Stimulated activated CD4-positive, alpha-beta T cell treated with anti-CD3 and anti-CD28 coated beads, TNF-alpha, amount 100 ng/mL, for 1 hour (primary cell): ENCODE results near the gene COL23A1.
"Not testable (repeated sequence)": the region's sequence is repeated elsewhere in the genome, so short reads cannot be mapped to it uniquely, and the experiment has no call there.

Experiments
- DNase-seq, 3 donors: peaks; one replicate each; pipeline ENCODE4 v3.0.0-alpha.2; 2020; ENCODE audit warnings: low read depth in 3 of 3, low spot score in 1 of 3

COL23A1 gene

DNA sequence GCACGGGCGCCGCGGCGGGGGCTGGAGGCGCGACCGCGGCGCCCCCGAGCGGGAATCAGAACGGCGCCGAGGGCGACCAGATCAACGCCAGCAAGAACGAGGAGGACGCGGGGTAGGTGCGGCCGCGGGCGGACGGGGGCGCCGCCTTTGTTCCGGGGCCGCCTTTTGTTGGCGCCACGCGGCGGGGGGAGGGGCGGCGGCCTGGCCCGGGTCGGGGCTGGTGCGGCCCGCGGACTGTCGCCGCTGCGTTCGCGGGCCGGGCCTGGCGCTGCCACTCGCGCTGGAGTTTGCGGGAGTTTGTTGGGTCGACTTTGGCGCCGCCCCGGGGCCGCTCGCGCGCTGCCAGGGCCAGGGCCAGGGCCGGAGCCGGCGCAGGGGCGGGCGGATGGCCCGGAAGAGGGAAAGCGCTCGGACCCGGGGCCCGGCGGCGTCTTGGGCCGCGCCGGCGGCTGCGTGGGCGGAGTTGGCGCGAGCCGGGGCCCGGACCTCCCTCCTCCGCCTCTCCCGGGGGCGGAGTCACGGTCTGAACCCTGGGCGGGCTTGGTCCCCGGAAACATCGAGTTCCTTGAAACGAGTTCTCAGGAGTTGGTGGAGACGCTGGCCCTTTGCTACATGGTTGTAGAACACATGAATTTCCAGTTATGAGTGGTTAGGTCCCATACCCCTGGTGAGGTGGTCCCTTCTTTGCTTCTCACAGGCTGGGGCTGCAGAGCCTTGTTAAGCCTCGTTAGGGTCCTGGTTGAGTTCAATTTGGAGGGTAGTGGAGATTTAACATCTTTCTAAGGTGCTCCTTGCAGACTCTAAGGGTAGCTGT is 385.1 kb downstream of the COL23A1 start:
- DNase-seq, result peak; percentile 35 to 58 (median 38)

DNA sequence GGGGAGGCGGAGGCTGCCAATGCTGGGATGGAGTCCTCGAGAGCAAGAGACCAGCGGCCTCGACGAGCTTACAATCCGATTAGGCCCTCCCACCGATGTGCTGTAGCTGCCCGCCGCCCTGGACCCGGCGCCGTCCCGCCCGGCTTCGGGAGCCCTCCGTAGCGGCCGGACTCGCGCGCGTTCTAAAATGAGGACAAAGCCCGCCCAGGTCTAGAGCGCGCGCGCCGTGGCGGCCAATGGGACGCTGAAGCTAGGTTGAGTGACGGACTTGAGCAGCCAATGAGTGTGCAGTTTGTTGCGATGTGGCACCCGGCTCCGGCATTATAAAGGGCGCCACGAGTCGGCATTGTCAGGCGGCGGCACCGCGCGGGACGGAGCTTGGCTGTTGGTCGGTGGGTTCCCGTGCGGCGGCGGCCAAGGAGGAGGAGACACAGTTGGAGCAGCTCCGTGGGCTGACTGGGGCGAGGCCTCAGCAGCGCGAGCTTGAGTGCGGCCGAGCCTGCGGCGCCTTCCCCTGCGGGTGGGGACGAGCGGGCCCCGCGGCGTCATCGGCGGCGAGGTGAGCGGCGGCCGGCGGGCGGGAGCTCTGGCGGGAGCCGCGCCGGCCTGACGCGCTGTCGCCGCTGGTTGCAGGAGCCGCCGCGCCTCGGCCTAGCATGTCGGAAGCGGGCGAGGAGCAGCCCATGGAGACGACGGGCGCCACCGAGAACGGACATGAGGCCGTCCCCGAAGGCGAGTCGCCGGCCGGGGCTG is 385.8 kb downstream of the COL23A1 start, which contains the start of gene HNRNPAB:
Gene HNRNPAB (plus strand): TSS at position 352 of the 753 bp plus-strand sequence. CDS start 305 bp downstream, at position 657.
- DNase-seq, result peak; percentile 91 to 97 (median 95)

DNA sequence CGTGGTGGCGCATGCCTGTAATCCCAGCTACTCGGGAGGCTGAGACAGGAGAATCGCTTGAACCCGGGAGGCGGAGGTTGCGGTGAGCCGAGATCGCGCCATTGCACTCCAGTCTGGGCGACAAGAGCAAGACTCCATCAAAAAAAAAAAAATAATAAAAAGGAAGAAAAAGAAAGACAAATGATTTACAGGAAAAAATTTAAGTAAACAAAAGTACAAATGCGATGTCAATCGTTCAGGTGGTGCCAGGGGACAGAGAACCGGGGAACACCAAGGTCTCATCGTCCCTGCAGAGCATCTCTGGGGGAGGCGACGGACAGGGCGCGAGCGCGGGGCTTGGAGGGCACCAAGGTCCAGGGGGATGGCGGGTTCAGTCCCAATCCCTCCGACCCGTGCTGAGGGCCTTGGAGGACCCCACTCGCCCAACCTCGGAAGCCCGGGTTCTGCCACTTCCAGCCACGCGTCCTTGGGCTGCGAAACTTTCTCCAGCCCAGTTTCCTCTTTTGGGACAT is 386.5 kb downstream of the COL23A1 start:
- no peak for DNase-seq

DNA sequence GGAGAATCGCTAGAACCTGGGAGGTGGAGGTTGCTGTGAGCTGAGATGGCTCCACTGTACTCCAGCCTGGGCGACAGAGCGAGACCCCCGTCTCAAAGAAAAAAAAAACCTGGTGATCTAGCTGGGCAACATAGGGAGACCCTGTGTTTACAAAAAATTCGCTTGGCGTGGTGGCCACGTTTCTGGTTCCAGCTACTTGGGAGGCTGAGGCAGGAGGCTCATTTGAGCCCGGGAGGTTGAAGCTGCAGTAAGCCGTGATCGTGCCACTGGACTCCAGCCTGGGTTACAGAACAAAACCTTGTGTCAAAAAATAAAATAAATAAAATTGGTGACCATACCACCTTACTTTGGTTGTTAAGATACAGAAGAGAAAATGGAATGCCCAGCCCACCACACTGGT is 387.7 kb downstream of the COL23A1 start:
- no peak for DNase-seq

DNA sequence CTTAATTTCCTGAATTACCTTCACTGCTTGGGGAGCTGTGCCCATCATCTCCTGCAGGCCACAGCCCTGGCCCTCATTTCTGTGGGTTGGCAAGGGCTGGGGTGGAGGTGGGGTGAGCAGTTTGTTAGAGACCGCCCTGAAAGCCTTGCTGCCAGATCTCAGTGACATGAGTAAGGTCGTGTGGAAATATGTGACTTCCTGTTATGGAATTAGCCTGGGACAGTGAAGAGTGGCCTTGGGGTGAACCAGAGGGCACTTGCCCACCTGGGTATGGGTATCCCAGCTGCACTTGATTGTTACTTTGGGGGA is 388.3 kb downstream of the COL23A1 start:
- DNase-seq, result no peak

- DNase-seq, result no peak
These were observed 388.8 kb downstream of the COL23A1 start for GRCh38 chr5:178201221-178201926.

- no peak for DNase-seq
These were observed 390.4 kb downstream of the COL23A1 start for GRCh38 chr5:178199581-178200434.

DNA sequence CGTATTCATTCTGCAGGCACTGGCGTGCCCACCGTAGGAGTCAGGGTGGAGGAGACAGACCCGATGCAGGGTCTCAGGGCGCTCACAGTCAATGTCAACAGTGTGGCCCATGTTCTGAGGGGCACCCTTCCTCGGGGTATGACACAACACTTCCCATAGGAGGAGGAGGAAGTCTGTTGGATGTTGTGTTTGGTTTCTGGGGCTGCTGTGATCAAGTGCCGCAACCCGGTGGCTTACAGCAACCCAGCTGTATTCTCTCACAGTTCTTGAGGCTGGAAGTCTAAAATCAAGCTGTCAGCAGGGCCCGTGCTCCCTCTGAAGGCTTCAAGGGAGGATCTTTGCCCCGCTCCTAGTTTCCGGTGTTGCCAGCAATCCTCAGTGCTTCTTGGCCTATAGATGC is 391.5 kb downstream of the COL23A1 start:
- DNase-seq, result no peak

DNA sequence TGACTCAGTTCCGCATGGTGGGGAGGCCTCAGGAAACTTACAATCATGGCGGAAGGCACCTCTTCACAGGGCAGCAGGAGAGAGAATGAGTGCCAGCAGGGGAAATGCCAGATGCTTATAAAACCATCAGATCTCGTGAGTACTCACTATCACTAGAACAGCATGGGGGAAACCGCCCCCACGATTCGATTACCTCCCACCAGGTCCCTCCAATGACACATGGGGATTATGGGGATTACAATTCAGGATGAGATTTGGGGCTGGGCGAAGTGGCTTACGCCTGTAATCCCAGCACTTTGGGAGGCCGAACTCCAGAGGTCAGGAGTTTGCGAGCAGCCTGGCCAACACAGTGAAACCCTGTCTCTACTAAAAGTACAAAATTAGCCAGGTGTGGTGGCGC is 392.0 kb downstream of the COL23A1 start:
- DNase-seq, result not testable (repeated sequence)

- no peak for DNase-seq
These were observed 393.2 kb downstream of the COL23A1 start for GRCh38 chr5:178196986-178197385.

DNA sequence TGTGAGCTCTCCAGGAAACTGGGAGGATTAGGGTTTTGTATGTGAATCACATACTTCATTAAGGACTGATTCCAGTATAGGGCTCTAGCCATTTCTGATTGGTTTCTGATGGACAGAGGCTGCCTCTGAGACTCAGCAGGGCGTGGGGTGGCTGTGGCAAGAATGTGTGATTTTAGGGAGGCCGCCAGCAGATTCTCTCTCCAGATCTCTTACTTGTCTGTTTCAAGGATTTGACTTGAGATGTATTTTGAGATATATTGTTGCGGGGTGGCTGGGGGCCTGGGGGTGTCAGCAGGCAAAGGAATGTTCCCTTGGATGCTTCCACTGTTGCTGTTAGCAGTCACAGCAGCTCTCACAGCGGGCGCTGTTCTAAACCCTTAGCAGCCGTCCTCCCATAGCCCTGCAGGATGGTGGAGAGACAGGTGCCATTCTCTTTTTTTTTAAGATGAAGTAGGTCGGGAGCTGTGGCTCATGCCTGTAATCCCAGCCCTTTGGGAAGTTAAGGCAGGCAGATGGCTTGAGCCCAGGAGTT is 393.8 kb downstream of the COL23A1 start:
- DNase-seq, result no peak

- no peak for DNase-seq
These were observed 396.2 kb downstream of the COL23A1 start for GRCh38 chr5:178194026-178194425.

DNA sequence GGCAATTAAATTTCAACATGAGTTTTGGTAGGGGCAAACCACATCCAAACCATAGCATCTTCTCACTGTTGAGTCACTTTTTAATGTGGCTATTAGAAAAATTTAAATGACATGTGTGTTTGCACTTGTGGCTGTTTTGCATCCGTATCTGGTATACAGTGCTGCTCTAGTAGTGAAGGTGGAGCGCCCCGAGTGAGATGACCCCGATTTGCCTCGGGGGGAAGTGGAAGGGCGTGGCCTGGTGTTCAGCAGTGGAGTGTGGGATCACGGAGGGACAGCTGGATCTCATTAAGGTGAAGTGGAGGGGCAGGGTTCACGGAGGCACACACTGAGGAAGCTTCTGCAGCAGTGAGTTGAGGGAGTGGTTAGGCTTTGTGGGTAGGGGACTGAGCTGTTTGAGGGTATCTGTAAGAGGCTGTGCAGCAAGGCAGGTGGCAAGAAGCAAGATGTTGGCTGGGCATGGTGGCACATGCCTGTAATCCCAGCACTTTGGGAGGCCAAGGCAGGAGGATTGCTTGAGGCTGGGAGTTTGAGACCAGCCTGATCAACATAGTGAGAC is 396.9 kb downstream of the COL23A1 start:
- DNase-seq, result no peak

DNA sequence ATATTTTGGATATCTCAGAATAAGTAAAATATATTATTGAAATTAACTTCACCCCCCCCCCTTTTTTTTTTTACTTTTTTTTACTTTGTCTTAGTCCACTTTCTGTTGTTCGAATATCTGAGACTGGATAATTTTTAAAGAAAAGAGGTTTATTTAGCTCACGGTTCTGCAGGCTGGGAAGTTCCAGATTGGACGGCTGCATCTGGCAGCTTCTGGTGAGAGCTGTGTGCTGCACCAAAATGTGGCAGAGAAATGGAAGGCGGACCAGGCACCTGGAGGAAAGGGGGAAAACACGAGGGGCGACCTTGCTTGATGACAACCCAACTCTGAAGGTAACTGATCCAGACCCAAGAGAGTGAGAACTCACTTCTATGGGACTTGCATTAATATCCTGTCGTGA is 397.4 kb downstream of the COL23A1 start:
- DNase-seq, result no peak

GRCh38 chr5:178192244-178192643 is 397.9 kb downstream of the COL23A1 start:
- no peak for DNase-seq

DNA sequence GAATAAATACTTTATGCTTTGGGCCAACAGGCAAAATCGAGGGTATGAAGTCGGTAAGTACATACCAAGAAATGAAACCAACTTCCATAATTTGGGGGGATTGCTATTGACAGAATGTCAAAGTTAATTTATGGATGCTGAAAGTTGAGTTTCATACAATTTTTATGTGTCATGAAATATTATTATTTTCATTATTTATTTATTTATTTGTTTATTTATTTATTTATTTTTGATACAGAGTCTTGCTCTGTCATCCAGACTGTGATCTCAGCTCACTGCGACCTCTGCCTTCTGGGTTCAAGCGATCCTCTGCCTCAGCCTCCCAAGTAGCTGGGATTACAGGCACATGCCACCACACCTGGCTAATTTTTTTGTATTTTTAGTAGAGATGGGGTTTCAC is 398.5 kb downstream of the COL23A1 start:
- no peak for DNase-seq

DNA sequence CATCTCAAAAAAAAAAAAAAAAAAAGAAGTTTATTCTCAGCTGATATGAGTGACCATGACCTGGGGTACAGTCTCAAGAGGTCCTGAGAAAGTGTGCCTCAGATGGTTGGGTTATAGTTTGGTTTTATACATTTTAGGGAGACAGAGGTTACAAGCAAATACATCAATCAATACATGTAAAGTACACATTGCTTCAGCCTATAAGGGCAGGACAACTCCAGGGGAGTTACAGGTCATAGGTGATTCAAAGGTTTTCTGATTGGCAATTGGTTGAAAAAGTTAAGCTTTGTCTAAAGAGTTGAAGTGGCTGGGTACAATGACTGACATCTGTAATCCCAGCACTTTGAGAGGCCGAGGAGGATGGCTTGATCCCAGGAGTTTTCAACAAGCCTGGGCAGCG is 400.8 kb downstream of the COL23A1 start:
- no peak for DNase-seq
